SKM-1 (cell line): ENCODE results near the gene RIMS1.
A peak's percentile ranks its signal among the peaks of the same experiment; 100 is the strongest.
"Not testable (repeated sequence)": the region's sequence is repeated elsewhere in the genome, so short reads cannot be mapped to it uniquely, and the experiment has no call there.

Experiments used
- DNase-seq: peaks from one replicate; lab custom pipeline; 2025; ENCODE audit not compliant: unreplicated experiment; lab: John Stamatoyannopoulos, UW

RIMS1 gene

GRCh38 chr6:71967436-71967835 lies 81.1 kb downstream of the RIMS1 start:
- no peak for DNase-seq

GRCh38 chr6:71977884-71978283 lies 91.5 kb downstream of the RIMS1 start:
- peak; percentile 18 for DNase-seq

- no peak for DNase-seq
Measured at GRCh38 chr6:71979911-71980310, 93.6 kb downstream of the RIMS1 start.

- DNase-seq = no peak
Measured at GRCh38 chr6:71982389-71982788, 96.0 kb downstream of the RIMS1 start.

- DNase-seq = no peak
Measured at GRCh38 chr6:71983131-71983530, 96.8 kb downstream of the RIMS1 start.

GRCh38 chr6:71994705-71995271 lies 108.4 kb downstream of the RIMS1 start:
- no peak for DNase-seq

- no peak for DNase-seq
Measured at GRCh38 chr6:71997341-71997740, 111.0 kb downstream of the RIMS1 start.

GRCh38 chr6:72002415-72002814 lies 116.1 kb downstream of the RIMS1 start:
- DNase-seq = no peak

- not testable (repeated sequence) for DNase-seq
Measured at GRCh38 chr6:72006591-72006990, 120.2 kb downstream of the RIMS1 start.

- no peak for DNase-seq
Measured at GRCh38 chr6:72022830-72023229, 136.5 kb downstream of the RIMS1 start.

- DNase-seq = no peak
Measured at GRCh38 chr6:72031471-72031870, 145.1 kb downstream of the RIMS1 start.

GRCh38 chr6:72032086-72032485 lies 145.7 kb downstream of the RIMS1 start:
- no peak for DNase-seq

- DNase-seq = no peak
Measured at GRCh38 chr6:72035486-72035885, 149.1 kb downstream of the RIMS1 start.

GRCh38 chr6:72035966-72036365 lies 149.6 kb downstream of the RIMS1 start:
- DNase-seq = no peak

- DNase-seq = no peak
Measured at GRCh38 chr6:72037006-72037405, 150.7 kb downstream of the RIMS1 start.

GRCh38 chr6:72040111-72040510 lies 153.8 kb downstream of the RIMS1 start:
- DNase-seq = no peak

GRCh38 chr6:72042088-72042487 lies 155.7 kb downstream of the RIMS1 start:
- no peak for DNase-seq

GRCh38 chr6:72048080-72048479 lies 161.7 kb downstream of the RIMS1 start:
- DNase-seq = no peak

GRCh38 chr6:72049376-72049775 lies 163.0 kb downstream of the RIMS1 start:
- no peak for DNase-seq

GRCh38 chr6:72061286-72061685 lies 174.9 kb downstream of the RIMS1 start:
- no peak for DNase-seq

GRCh38 chr6:72064399-72064975 lies 178.1 kb downstream of the RIMS1 start:
- DNase-seq = no peak

- DNase-seq = no peak
Measured at GRCh38 chr6:72078096-72078495, 191.7 kb downstream of the RIMS1 start.

- no peak for DNase-seq
Measured at GRCh38 chr6:72080260-72080941, 194.1 kb downstream of the RIMS1 start.
